ENCODE data around the gene FHOD3. TPM values are rescaled to one million over a fixed set of nuclear protein-coding genes. Genes with fewer than 3 reads are reported as not detected.

Gene FHOD3
- total and polyA plus RNA-seq, 9 of the 15 experiments (the other 6 are each of a cell fraction or from before 2014, with no cell fraction given), result 0.11 TPM; not detected in 8

DNA sequence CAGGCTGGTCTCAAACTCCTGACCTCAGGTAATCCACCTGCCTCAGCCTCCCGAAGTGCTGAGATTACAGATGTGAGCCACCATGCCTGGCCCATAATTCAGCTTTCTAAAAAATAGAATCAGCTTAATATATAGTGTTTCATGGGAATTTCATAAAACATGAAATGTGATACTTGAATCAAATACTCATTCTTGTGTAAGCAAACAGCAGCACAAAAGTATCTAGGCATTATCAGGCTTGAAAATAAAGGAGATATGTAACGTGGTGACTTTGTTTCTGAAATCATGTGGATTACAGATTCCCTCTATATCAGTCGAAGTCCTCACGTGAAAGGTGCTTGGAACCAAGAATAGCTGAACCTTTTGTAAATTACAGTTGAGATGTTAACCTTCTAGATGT is 229.1 kb downstream of the FHOD3 start:
- FAIRE-seq (no peak), DNase-seq (ENCODE audit: extremely low read depth in 1 of 4, low spot score in 3 of 4) (no peak), ATAC-seq (no peak)
- H2AFZ ChIP-seq (ENCODE audit: low read depth, low read length), result no peak overlapping the region
- H3K27me3 ChIP-seq (ENCODE audit: control insufficient read depth in 2 of 2, insufficient read depth in 2 of 2, low read length in 2 of 2), result peaks cover 0 to 14% of the 10 kb centered on the region in 2 experiments; a peak in 1 of 5 replicates
- no peaks in the 10 kb centered on the region for H3K36me3 ChIP-seq (ENCODE audit: control insufficient read depth, insufficient read depth, low read length)
- TF ChIP-seq, protein P1, sequence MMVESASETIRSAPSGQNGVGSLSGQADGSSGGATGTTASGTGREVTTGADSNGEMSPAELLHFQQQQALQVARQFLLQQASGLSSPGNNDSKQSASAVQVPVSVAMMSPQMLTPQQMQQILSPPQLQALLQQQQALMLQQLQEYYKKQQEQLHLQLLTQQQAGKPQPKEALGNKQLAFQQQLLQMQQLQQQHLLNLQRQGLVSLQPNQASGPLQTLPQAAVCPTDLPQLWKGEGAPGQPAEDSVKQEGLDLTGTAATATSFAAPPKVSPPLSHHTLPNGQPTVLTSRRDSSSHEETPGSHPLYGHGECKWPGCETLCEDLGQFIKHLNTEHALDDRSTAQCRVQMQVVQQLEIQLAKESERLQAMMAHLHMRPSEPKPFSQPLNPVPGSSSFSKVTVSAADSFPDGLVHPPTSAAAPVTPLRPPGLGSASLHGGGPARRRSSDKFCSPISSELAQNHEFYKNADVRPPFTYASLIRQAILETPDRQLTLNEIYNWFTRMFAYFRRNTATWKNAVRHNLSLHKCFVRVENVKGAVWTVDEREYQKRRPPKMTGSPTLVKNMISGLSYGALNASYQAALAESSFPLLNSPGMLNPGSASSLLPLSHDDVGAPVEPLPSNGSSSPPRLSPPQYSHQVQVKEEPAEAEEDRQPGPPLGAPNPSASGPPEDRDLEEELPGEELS (CRISPR knock-in tag; IDR thresholded peaks at IDR 0.05; ENCODE audit: borderline replicate concordance), result no peak
- no peak for TF ChIP-seq HMG20B (CRISPR knock-in tag; IDR thresholded peaks at IDR 0.05)
- TF ChIP-seq HSF4 (CRISPR knock-in tag; IDR thresholded peaks at IDR 0.05; ENCODE audit: borderline replicate concordance), result no peak
- TF ChIP-seq PCBP1 (IDR thresholded peaks at IDR 0.05; ENCODE audit: low read depth, low read length, poor library complexity, severe bottlenecking), result no peak
- no peak for TF ChIP-seq ETV5 (CRISPR knock-in tag; IDR thresholded peaks at IDR 0.05; ENCODE audit: low read depth)
- TF ChIP-seq HLTF (IDR thresholded peaks at IDR 0.05), result no peak
- TF ChIP-seq, protein P2, sequence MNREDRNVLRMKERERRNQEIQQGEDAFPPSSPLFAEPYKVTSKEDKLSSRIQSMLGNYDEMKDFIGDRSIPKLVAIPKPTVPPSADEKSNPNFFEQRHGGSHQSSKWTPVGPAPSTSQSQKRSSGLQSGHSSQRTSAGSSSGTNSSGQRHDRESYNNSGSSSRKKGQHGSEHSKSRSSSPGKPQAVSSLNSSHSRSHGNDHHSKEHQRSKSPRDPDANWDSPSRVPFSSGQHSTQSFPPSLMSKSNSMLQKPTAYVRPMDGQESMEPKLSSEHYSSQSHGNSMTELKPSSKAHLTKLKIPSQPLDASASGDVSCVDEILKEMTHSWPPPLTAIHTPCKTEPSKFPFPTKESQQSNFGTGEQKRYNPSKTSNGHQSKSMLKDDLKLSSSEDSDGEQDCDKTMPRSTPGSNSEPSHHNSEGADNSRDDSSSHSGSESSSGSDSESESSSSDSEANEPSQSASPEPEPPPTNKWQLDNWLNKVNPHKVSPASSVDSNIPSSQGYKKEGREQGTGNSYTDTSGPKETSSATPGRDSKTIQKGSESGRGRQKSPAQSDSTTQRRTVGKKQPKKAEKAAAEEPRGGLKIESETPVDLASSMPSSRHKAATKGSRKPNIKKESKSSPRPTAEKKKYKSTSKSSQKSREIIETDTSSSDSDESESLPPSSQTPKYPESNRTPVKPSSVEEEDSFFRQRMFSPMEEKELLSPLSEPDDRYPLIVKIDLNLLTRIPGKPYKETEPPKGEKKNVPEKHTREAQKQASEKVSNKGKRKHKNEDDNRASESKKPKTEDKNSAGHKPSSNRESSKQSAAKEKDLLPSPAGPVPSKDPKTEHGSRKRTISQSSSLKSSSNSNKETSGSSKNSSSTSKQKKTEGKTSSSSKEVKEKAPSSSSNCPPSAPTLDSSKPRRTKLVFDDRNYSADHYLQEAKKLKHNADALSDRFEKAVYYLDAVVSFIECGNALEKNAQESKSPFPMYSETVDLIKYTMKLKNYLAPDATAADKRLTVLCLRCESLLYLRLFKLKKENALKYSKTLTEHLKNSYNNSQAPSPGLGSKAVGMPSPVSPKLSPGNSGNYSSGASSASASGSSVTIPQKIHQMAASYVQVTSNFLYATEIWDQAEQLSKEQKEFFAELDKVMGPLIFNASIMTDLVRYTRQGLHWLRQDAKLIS (CRISPR knock-in tag; IDR thresholded peaks at IDR 0.05), result no peak
- TF ChIP-seq, protein P3, sequence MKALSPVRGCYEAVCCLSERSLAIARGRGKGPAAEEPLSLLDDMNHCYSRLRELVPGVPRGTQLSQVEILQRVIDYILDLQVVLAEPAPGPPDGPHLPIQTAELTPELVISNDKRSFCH (CRISPR knock-in tag; IDR thresholded peaks at IDR 0.05), result no peak
- TF ChIP-seq, protein P3 (tag; IDR thresholded peaks at IDR 0.05), result no peak
- no peak for TF ChIP-seq KLF13 (tag; IDR thresholded peaks at IDR 0.05; ENCODE audit: borderline replicate concordance, low read depth)
- TF ChIP-seq SAP30 (IDR thresholded peaks at IDR 0.05; ENCODE audit: borderline replicate concordance, insufficient read depth, low read depth, low read length, poor library complexity, severe bottlenecking), result no peak
- TF ChIP-seq HMG20A (CRISPR knock-in tag; conservative IDR thresholded peaks at IDR 0.05), result no peak
- H3K4me3 ChIP-seq, result no peak overlapping the region
- WGBS (ENCODE audit: insufficient coverage, low coverage, missing lambda C conversion rate), result 1% methylated on average over 4 of the region's 4 CpGs
- H3K9me3 ChIP-seq (replicated peaks; ENCODE audit: control insufficient read depth, insufficient read depth, low read depth, low read length), result no peaks in the 10 kb centered on the region
- in situ Hi-C loops (cut with MboI) (no loop called here), intact Hi-C loops (cut with micrococcal nuclease) (no loop called here)
- ChIA-PET POLR2A (no interaction called here), CTCF (ENCODE audit: low intra/inter-chr PET ratio) (no interaction called here)
- no peaks in the 10 kb centered on the region for H3K9me1 ChIP-seq (ENCODE audit: control insufficient read depth, insufficient read depth, low read length)
- no peak overlapping the region for H3K27ac ChIP-seq (ENCODE audit: extremely low read depth, low read depth, low read length)
- no peak overlapping the region for H3K4me2 ChIP-seq (ENCODE audit: insufficient read depth, low read length)
- no peaks in the 10 kb centered on the region for H3K4me1 ChIP-seq (replicated peaks in 1 of 2; ENCODE audit: control insufficient read depth in 2 of 2, insufficient read depth in 2 of 2, low read length in 2 of 2)
- H3K79me2 ChIP-seq (ENCODE audit: control insufficient read depth, insufficient read depth, low read length), result no peaks in the 10 kb centered on the region
- no peaks in the 10 kb centered on the region for H4K20me1 ChIP-seq (replicated peaks; ENCODE audit: control insufficient read depth, insufficient read depth, low read length)
- BruUV-seq (replicated peaks), result no TSS peak
- no peak overlapping the region for H3K9ac ChIP-seq (ENCODE audit: insufficient read depth in 1 of 2, low read depth in 2 of 2, low read length in 2 of 2)

Data from K562 (cell line).